GM19397 (cell line): ENCODE measurements around the gene XYLT2.
"Not testable (repeated sequence)": the region's sequence is repeated elsewhere in the genome, so short reads cannot be mapped to it uniquely, and the experiment has no call there.

Source experiments
- ATAC-seq: cut with Tn5 transposase; IDR thresholded peaks from one replicate; pipeline ENCODE4 v1.9.1; 2021; ENCODE audit warnings: mild to moderate bottlenecking, moderate library complexity; ENCODE audit not compliant: unreplicated experiment

The XYLT2 gene

GRCh38 chr17:50319306-50320004 lies 26.5 kb upstream of the XYLT2 start:
- no peak for ATAC-seq

DNA sequence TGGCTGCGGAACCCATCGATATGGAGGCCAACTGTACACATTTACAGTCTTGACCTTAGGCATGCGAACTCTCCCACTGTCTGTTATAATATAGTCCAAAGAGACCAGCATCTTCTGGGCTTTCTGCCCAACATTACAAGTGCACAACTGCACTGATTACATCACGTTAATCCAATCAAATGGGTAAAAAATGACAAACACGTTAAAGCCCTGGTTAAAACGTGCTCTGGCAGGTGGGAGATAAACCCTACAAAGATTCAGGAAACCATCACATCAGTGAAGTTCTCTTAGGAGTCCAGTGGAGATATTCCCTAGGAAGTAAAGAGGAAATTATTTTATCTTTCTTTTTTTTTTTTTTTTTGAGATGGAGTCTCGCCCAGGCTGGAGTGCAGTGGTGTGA lies 23.7 kb upstream of the XYLT2 start:
- ATAC-seq, result no peak

GRCh38 chr17:50323060-50323459 lies 22.9 kb upstream of the XYLT2 start:
- no peak for ATAC-seq

DNA sequence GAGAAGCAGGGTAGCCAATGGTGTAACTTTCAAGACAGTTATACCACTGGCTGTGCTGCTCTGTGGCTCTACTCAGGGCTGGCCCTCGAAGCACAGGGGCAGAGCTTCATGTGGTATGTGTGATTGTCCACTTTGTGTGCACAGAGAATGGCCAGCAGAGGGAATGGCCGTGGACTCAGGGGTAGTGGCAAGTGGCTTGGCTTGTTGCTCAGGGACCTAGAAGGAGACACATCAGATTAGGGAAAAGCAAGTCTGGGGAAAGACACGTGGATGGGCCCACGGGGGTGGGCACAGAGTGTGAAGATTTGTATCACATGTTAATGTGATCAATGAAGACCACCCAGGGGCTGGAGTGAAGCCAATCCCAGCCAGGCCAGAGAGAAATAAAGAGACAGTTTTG lies 20.0 kb upstream of the XYLT2 start:
- ATAC-seq, result no peak

GRCh38 chr17:50326831-50327364 lies 19.0 kb upstream of the XYLT2 start:
- ATAC-seq, result no peak

DNA sequence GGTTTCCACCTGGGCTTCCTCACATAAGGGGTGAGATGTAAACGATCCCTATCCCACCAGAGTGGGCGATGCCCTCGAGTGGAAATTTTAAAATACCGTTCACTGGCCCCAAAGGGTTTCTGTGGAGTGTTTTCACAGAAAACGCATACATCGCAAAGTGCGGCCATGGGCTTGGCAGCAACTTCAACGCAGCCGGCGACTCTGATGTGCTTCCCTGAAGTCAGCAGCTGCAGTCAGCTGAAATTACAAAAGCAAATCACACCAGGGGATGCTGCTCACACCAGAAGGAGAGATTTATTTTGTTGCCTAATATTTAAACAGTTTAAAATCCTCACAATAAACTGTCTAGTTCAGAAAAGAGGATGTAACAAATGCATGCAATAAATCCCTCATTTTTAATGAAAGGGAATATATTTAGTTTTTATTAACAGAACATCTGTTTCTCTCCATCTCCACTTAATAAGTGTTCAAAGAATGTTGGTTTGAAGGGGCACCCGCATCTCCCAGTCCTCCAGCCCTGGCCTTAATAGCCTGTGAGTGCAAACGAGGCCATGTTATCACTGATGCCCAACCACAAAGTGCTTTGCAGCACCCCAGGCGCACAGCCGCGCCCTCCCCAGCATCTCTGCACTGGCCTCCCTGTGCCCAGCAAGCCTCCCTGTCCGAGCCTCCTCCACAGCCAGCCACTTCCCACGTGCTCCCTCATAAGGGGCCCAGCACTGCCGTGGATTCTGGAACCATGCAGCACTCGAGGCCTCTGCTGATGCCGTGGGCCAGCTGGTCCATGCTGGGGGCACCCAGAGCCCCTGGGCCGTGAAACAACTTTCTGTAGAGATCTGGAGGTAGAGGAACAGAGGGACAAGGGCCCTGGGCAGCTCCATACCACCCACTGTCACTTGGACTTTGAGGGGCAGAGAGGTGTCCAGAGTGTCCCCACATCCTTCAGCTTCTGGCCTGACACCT lies 17.3 kb upstream of the XYLT2 start:
- ATAC-seq, result no peak

GRCh38 chr17:50329716-50330115 lies 16.2 kb upstream of the XYLT2 start:
- ATAC-seq, result no peak

GRCh38 chr17:50330151-50330775 lies 15.7 kb upstream of the XYLT2 start:
- no peak for ATAC-seq

GRCh38 chr17:50331085-50331791 lies 14.7 kb upstream of the XYLT2 start:
- ATAC-seq, result no peak

DNA sequence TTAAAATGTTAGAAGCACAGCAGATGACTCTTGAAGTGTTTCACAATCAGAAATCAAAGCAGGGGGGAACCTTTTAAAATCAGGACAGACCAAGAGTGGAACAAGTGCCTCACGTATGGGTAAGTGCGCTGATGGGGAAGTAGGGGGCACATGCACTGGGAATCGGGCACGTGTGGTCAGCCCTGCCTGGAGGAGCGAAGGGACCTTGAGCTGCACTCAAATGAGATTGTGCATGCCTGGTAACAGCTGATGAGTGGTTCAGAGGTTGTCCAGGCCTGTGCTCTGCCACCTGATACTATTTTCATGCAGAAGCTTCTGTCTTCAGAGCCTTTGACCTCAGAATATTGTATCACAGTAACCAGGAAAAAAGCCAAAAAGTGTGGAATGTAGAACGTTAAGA lies 13.7 kb upstream of the XYLT2 start:
- no peak for ATAC-seq

DNA sequence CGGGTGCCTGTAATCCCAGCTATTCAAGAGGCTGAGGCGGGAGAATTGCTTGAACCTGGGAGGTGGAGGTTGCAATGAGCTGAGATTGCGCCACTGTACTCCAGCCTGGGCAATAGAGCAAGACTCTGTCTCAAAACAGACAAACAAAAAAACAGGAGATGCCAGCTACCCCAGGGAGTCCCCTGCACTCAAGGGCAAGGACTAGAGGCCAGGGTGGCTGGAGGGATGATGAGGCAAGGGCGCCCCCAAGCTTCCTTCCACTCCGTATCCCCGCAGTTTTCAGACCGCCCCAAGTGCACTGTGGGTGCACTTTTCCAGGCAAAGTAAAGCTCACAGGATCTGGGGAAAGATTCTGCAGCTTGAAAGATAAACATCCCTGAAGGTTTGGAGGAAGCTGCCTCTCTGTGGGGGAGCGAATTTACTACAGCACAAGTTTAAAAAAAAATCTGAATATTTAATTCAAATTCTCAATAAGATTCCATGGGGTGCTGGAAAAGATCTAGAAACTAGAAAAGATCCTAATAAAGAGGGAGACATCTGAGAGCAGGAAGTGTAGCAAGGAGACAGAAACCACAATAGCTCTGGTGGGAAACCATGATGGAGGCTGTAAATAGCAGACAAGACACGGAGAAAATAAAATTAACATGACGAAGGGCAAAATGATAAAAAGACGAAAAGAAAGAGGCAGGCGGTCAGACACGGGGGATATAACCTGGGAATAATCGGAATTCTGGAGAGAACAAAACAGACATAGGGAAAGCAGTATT lies 12.5 kb upstream of the XYLT2 start:
- ATAC-seq, result not testable (repeated sequence)

DNA sequence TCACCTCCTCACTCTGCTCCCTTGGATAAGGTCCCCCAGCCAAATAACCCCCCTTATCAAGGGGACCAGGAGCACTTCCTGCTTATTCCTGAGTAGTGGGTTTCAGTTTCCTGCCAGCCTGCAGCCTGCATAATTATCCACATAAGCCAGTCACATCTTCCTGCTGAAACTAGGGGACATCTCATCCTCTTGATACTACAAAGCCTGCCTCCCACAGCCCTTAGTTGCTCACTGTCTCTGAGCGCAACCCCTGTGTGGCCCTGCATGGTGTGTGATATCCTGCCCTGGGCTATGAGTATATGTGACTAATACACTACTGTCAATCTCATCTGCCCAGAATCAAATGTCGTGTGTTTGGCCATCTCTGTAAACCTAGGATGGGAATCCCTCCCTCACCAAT lies 8.0 kb upstream of the XYLT2 start:
- ATAC-seq, result no peak

- no peak for ATAC-seq
Measured at GRCh38 chr17:50338645-50339044, 7.3 kb upstream of the XYLT2 start.

DNA sequence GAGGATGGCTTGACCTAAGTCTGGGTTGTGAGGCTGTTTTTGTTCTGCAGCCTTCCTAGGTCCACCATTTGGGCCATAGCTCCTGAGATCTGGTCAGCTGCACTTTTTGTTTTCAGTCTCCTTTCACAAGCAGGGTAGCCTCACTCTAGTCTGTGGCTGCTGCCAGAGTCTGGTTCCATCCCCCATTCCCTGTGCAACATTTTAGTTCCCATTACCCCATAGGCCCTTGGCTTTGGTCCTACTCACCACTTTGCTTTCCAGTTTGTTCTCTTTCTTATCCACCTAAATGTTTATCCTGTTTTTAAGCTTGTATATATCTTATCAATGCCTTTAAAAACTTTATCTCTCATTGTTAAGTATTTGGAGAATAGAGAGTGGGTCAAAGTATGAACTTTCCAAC lies 6.5 kb upstream of the XYLT2 start:
- ATAC-seq, result no peak

DNA sequence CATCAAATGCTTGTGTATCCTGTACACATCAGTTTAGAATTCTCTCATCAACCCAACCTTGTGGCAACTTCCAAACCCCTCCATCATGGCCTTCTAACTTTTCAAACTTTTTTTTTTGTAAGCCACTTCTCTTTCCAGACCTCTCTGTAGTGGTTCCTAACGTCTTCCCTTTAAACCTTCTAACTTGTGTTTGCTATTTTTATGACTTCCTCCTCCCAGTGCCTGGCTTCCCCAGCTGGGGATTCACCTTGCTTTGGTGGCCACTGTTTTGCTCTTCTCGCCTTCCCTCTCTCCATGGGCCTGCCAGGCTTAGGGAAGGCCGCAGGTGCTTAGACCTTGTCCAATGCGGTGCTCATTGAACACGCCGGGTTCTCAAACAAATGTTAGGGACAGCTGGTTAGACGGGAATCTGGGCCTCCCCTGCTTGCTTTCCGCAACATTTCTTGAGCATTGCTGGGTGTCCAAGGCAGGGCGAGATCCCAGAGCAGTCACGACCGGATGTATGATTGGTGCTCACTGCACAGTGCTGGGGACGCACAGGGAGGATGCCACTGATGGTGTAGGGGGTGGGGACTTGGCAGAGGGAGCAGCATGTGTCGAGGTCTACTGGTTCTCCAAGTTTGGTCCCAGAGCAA lies 1.1 kb upstream of the XYLT2 start:
- no peak for ATAC-seq

GRCh38 chr17:50346313-50347116 lies 589 bp downstream of the XYLT2 start:
- peak; percentile 59 for ATAC-seq

DNA sequence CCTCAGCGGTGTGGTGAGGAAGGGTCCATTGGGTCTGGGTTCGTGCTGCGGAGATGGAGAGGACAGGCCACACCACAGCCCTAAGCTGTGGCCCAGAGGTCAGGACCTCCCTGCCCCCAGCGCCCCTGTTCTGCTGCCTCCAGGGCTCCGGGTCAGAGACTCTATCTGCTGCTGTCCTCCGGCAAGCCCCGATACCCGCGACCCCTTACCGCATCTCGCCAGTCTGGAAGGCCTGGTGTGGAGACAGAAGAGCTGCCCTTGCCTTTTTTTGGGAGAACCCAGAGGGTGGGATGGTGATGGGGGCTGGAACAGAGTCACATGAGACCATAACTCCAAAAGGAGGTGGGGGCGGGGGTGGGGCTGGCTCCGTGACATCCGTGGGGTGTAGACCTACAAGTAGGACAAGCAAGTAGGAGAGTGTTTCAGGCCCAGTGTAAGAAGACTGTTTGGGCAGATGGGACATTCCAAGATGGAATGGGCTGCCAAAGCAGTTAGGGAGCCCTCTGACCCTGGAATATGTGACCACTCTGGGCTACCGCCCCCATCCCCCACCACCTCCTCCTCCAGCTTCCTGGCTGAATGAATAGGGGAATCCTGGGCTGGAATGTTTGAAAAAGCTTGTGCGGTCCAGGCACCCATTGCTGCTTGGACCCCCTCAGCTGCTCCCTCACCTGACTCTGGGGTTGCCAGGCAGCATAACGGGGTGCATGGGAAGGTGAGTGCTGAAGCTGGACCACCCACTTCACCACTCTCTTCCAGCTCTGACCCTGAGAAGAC lies 1.4 kb downstream of the XYLT2 start:
- no peak for ATAC-seq

DNA sequence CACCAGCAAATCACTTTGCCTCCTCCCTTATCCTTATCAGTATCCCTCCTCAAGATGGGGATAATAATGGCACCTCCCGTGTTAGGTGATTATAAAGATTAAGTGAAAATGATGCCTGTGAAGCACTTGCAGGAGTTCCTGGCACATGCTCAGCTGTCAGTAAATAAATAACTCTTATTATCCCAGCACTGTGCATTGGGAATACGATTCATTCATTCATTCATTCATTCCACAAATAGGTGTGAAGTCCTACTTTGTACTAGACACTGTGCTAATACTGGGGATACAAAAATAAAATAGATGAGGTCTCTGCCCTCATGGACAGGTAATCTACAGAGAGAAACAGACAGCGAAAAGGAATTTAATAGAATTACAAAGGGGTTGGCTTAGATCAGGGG lies 2.0 kb downstream of the XYLT2 start:
- ATAC-seq, result no peak
